ENCODE measurements around the gene AVL9.
"Not testable (repeated sequence)": the region's sequence is repeated elsewhere in the genome, so short reads cannot be mapped to it uniquely, and the experiment has no call there.

Gene AVL9

DNA sequence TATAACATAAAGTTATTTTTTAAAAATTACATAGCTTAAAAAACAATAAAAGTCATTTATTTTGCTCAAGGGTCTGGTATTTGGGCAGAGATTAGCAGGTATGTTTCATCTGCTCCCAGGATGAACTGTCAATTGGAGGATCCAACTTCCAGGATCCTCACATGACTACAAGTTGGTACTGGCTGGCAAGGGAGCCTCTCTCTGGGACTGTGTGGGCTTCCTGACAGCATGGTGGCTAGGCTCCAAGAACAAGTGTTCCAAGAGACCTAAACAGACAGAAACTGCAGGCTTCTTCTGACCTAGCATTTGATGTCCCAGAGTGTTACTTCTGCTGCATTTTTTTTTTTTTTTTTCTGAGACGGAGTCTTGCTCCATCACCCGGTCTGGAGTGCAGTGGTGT lies 107.2 kb downstream of the AVL9 start:
- H3K4me1 ChIP-seq (ENCODE audit: insufficient read depth, low read length, severe bottlenecking): no peaks in the 10 kb centered on the region
- H3K9me2 ChIP-seq (ENCODE audit: low read depth, low read length): no peaks in the 10 kb centered on the region
- TF ChIP-seq, protein P1, sequence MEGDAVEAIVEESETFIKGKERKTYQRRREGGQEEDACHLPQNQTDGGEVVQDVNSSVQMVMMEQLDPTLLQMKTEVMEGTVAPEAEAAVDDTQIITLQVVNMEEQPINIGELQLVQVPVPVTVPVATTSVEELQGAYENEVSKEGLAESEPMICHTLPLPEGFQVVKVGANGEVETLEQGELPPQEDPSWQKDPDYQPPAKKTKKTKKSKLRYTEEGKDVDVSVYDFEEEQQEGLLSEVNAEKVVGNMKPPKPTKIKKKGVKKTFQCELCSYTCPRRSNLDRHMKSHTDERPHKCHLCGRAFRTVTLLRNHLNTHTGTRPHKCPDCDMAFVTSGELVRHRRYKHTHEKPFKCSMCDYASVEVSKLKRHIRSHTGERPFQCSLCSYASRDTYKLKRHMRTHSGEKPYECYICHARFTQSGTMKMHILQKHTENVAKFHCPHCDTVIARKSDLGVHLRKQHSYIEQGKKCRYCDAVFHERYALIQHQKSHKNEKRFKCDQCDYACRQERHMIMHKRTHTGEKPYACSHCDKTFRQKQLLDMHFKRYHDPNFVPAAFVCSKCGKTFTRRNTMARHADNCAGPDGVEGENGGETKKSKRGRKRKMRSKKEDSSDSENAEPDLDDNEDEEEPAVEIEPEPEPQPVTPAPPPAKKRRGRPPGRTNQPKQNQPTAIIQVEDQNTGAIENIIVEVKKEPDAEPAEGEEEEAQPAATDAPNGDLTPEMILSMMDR (IDR thresholded peaks at IDR 0.05; ENCODE audit: low read length): no peak
- no peak for TF ChIP-seq EZH2 (IDR thresholded peaks at IDR 0.05; ENCODE audit: borderline replicate concordance, low read length)
- no peaks in the 10 kb centered on the region for H3K27me3 ChIP-seq (ENCODE audit: insufficient read depth, low read length)
- peaks cover 2% of the 10 kb centered on the region; the same call in 1 of the 2 replicates for H3K9me3 ChIP-seq (ENCODE audit: low read length)
- H3K9ac ChIP-seq (ENCODE audit: low read length): no peak overlapping the region
- H3F3A ChIP-seq (ENCODE audit: insufficient read depth, low read length): no peaks in the 10 kb centered on the region
- no peaks in the 10 kb centered on the region for H3K36me3 ChIP-seq (ENCODE audit: insufficient read depth, low read length)
- H3K4me2 ChIP-seq (ENCODE audit: low read length): no peak overlapping the region
- no peaks in the 10 kb centered on the region for H3K79me2 ChIP-seq (ENCODE audit: insufficient read depth, low read length)
- H4K20me1 ChIP-seq (ENCODE audit: insufficient read depth, low read length): no peaks in the 10 kb centered on the region
- no peak overlapping the region for H2AFZ ChIP-seq (ENCODE audit: low read length)
- no peak overlapping the region for H3K4me3 ChIP-seq (ENCODE audit: low read depth, low read length, poor library complexity, severe bottlenecking)
- H3K27ac ChIP-seq (ENCODE audit: low read depth, low read length, poor library complexity, severe bottlenecking): no peak overlapping the region

DNA sequence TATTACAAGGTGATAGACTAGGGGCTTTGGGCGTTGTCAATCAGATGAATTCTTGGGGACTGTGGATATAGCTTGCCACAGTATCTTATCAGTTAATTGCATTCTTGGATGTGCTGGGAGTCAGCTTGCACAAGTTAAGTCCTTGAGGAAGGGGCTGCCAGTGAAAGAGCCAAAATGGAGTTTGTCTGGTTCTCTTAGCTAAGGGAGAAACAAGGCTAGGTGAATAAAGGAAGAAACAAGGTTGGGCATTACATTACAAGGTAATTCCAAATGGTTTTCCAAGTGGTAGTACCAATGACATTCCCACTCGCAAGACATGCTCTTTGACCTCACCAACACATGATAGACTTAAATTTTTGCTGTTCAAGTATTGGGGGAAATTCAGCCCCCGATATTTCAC lies 108.2 kb downstream of the AVL9 start:
- not testable (repeated sequence) for H3K9me3 ChIP-seq (ENCODE audit: low read length); H4K20me1 ChIP-seq (ENCODE audit: insufficient read depth, low read length); H2AFZ ChIP-seq (ENCODE audit: low read length); H3K79me2 ChIP-seq (ENCODE audit: insufficient read depth, low read length); H3K4me3 ChIP-seq (ENCODE audit: low read depth, low read length, poor library complexity, severe bottlenecking); H3K36me3 ChIP-seq (ENCODE audit: insufficient read depth, low read length); H3K4me2 ChIP-seq (ENCODE audit: low read length); H3F3A ChIP-seq (ENCODE audit: insufficient read depth, low read length); H3K4me1 ChIP-seq (ENCODE audit: insufficient read depth, low read length, severe bottlenecking); H3K9ac ChIP-seq (ENCODE audit: low read length); H3K9me2 ChIP-seq (ENCODE audit: low read depth, low read length); H3K27ac ChIP-seq (ENCODE audit: low read depth, low read length, poor library complexity, severe bottlenecking); H3K27me3 ChIP-seq (ENCODE audit: insufficient read depth, low read length)

DNA sequence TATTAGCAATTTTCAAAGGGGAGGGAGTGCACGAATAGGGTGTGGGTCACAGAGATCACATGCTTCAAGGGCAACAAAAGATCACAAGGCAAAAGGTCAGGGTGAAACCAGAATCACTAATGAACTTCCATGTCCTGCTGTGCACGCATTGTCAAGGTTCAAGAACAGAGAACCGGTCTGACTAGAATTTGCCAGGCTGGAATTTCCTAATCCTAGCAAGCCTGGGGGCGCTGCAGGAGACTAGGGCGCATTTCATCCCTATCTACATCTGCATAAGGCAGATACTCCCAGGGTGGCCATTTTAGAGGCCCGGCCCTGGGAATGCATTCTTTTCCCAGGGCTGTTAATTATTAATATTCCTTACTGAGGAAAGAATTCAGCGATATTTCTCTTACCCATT lies 108.8 kb downstream of the AVL9 start:
- not testable (repeated sequence) for H3K4me3 ChIP-seq (ENCODE audit: low read depth, low read length, poor library complexity, severe bottlenecking); H3K9me2 ChIP-seq (ENCODE audit: low read depth, low read length); H3K9me3 ChIP-seq (ENCODE audit: low read length); H3K27ac ChIP-seq (ENCODE audit: low read depth, low read length, poor library complexity, severe bottlenecking); H3K4me1 ChIP-seq (ENCODE audit: insufficient read depth, low read length, severe bottlenecking); H2AFZ ChIP-seq (ENCODE audit: low read length); H4K20me1 ChIP-seq (ENCODE audit: insufficient read depth, low read length); H3K79me2 ChIP-seq (ENCODE audit: insufficient read depth, low read length); H3F3A ChIP-seq (ENCODE audit: insufficient read depth, low read length); H3K36me3 ChIP-seq (ENCODE audit: insufficient read depth, low read length); H3K4me2 ChIP-seq (ENCODE audit: low read length); H3K27me3 ChIP-seq (ENCODE audit: insufficient read depth, low read length); H3K9ac ChIP-seq (ENCODE audit: low read length)

DNA sequence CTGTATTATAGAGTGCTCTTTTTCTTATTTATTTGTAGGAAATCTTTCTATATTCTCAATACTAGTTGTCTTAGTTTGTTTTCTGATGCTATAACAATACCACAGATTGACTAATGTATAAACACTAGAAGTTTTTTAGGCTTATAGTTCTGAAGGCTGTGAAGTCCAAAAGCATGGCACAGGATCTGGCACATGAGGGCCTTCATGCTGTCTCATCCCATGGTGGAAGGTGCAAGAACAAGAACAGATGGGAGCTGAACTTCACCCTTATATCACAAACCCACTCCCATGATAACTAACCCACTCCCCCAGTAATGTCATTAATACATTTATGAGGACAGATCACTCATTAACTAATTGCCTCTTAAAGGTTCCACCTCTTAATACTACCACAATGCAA lies 109.7 kb downstream of the AVL9 start:
- Histone ChIP-seq H3K9me2 (ENCODE audit: low read depth, low read length) (no peaks in the 10 kb centered on the region), H3K36me3 (ENCODE audit: insufficient read depth, low read length) (no peaks in the 10 kb centered on the region)
- TF ChIP-seq EZH2 (IDR thresholded peaks at IDR 0.05; ENCODE audit: borderline replicate concordance, low read length): no peak
- TF ChIP-seq, protein P1 (IDR thresholded peaks at IDR 0.05; ENCODE audit: low read length): no peak

More for the DNA sequence above, 109.7 kb downstream of the AVL9 start:
- peaks cover 2% of the 10 kb centered on the region; the same call in 1 of the 2 replicates for H3K9me3 ChIP-seq (ENCODE audit: low read length)
- no peak overlapping the region for H2AFZ ChIP-seq (ENCODE audit: low read length)
- no peaks in the 10 kb centered on the region for H3F3A ChIP-seq (ENCODE audit: insufficient read depth, low read length)
- no peaks in the 10 kb centered on the region for H3K4me1 ChIP-seq (ENCODE audit: insufficient read depth, low read length, severe bottlenecking)
- no peak overlapping the region for H3K4me2 ChIP-seq (ENCODE audit: low read length)
- H3K4me3 ChIP-seq (ENCODE audit: low read depth, low read length, poor library complexity, severe bottlenecking): no peak overlapping the region
- H3K9ac ChIP-seq (ENCODE audit: low read length): no peak overlapping the region
- H3K79me2 ChIP-seq (ENCODE audit: insufficient read depth, low read length): no peaks in the 10 kb centered on the region
- H3K27ac ChIP-seq (ENCODE audit: low read depth, low read length, poor library complexity, severe bottlenecking): no peak overlapping the region
- no peaks in the 10 kb centered on the region for H3K27me3 ChIP-seq (ENCODE audit: insufficient read depth, low read length)
- no peaks in the 10 kb centered on the region for H4K20me1 ChIP-seq (ENCODE audit: insufficient read depth, low read length)
